SH-SY5Y (cell line): Measurements from ENCODE around the gene ABCA7.

ENCODE experiments used
- GATA2 ChIP-seq: IDR thresholded peaks from 2 replicates; pipeline ENCODE4 v1.6.1; 2011; ENCODE audit warnings: mild to moderate bottlenecking, low read depth, low read length
- GATA3 ChIP-seq: IDR thresholded peaks from 2 replicates; pipeline ENCODE4 v1.6.1; 2011; ENCODE audit warnings: low read depth, mild to moderate bottlenecking, low read length, moderate library complexity

GRCh38 chr19:1015061-1015781 lies 24.7 kb upstream of the ABCA7 start:
- TF ChIP-seq GATA2 (no peak), GATA3 (no peak)
